Heart left ventricle (tissue), 13 donors: ENCODE results near the gene TYSND1.

Source experiments
- POLR2A ChIP-seq, 2 donors: fragments of 450-650 bp; IDR thresholded peaks; one replicate each; pipeline ENCODE4 v1.6.1; 2017; ENCODE audit warnings: antibody characterized with exemption in 2 of 2, mild to moderate bottlenecking in 2 of 2, moderate library complexity in 2 of 2
- TF ChIP-seq, protein P1 (sequence below), 12 donors: fragments of 200-600 bp; sonication (generic) in 4 of 12; IDR thresholded peaks; one replicate each; pipeline versions ENCODE4 v1.5.0 to v1.8.0; 2018 to 2022; ENCODE audit warnings: antibody characterized with exemption in 12 of 12, mild to moderate bottlenecking in 5 of 12
- donor health status: ischemic (EF 13 %, LVEDD 7.1; RV severe dilation, severe dysfunction).
- donor health status: DM: no; HTN: yes; CAD: no.
- donor health status: DM: no; HTN: no; CAD: no.
- donor health status: ischemic (EF 25% LVEDD 6.9; RV normal size, moderate dysfunction).
- donor health status: ischemic (EF 25% LVEDD 5.7; RV mildly dilated, moderate dysfunction).
- donor health status: ischemic (EF 35%, LVEDD 5.7; RV mildly dilated, moderate dysfunction).
- donor health status: nonischemic (EF 11% LVEDD 7.7; RV severe dilation, severe dysfunction).
- donor health status: DM: yes; HTN: yes; CAD: no.
- donor health status: PGD.
- donor health status: ischemic (EF 29% LVEDD 5.4; RV normal size, mild dysfunction).
- donor health status: nonischemic (EF 23%, LVEDD 6.1; RV moderate dilation, normal function).

DNA sequence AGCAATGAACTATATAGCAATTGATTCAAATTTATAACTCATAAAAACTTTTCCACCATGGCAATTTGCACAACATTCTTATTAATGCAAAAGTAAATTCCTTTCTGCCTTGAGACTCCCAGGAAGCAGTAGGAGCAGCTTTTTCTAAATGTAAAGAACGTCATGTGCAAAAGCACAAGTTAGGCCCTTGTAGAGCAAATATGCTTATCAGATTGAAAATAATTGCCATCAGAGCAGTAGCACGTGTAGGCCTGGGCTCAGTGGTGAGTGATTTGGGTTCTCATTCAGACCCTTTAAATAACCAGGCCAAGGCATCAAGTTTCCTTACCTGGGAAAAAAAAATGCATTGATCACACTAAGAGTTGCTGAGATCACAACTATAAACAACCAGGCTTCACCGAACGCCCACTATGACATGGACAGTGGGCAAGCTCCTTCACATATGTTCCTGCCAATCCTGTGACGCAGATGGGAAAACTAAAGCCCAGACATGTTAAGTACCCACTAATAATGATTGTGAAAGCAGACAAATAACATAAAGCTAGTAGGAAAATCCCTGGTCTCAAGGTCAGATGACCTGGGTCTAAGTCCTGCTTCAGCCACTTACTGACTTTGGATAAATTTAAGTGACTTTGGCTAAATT, 45.9 kb upstream of the TYSND1 start:
- TF ChIP-seq, protein P1, sequence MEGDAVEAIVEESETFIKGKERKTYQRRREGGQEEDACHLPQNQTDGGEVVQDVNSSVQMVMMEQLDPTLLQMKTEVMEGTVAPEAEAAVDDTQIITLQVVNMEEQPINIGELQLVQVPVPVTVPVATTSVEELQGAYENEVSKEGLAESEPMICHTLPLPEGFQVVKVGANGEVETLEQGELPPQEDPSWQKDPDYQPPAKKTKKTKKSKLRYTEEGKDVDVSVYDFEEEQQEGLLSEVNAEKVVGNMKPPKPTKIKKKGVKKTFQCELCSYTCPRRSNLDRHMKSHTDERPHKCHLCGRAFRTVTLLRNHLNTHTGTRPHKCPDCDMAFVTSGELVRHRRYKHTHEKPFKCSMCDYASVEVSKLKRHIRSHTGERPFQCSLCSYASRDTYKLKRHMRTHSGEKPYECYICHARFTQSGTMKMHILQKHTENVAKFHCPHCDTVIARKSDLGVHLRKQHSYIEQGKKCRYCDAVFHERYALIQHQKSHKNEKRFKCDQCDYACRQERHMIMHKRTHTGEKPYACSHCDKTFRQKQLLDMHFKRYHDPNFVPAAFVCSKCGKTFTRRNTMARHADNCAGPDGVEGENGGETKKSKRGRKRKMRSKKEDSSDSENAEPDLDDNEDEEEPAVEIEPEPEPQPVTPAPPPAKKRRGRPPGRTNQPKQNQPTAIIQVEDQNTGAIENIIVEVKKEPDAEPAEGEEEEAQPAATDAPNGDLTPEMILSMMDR (IDR thresholded peaks at IDR 0.05), result no peak
- no peak for TF ChIP-seq POLR2A (IDR thresholded peaks at IDR 0.05)
